ENCODE results near the gene ZSWIM5. TPM values are rescaled to one million over a fixed set of nuclear protein-coding genes. Genes with fewer than 3 reads are reported as not detected.
"Not testable (repeated sequence)": the region's sequence is repeated elsewhere in the genome, so short reads cannot be mapped to it uniquely, and the experiment has no call there.

Gene ZSWIM5
- polyA plus RNA-seq, 4 donors = 3.8 to 8.1 (median 4.3) TPM

- not testable (repeated sequence) for H3K27me3 ChIP-seq (ENCODE audit: control insufficient read depth in 3 of 3, insufficient read depth in 3 of 3, low read length in 3 of 3); H3K36me3 ChIP-seq (ENCODE audit: control insufficient read depth in 3 of 3, insufficient read depth in 2 of 3, low read depth in 1 of 3, low read length in 3 of 3); H3K4me1 ChIP-seq (ENCODE audit: control insufficient read depth in 3 of 3, insufficient read depth in 2 of 3, low read depth in 1 of 3, low read length in 2 of 3); H3K27ac ChIP-seq (ENCODE audit: low read depth in 1 of 3, low read length in 2 of 3); H3K9me3 ChIP-seq (ENCODE audit: control insufficient read depth in 2 of 2, insufficient read depth in 1 of 2, low read depth in 1 of 2, low read length in 1 of 2); FAIRE-seq; H3K4me3 ChIP-seq (ENCODE audit: low read depth in 1 of 3, low read length in 3 of 3); DNase-seq
- WGBS, 3 donors = 97 to 100% (median 100%) methylated on average over 1 to 2 of the region's 2 CpGs
Measured at GRCh38 chr1:45164307-45164706, 42.1 kb downstream of the ZSWIM5 start.

GRCh38 chr1:45163111-45163510 is 43.3 kb downstream of the ZSWIM5 start:
- not testable (repeated sequence) for H3K4me1 ChIP-seq (ENCODE audit: control insufficient read depth in 3 of 3, insufficient read depth in 2 of 3, low read depth in 1 of 3, low read length in 2 of 3); H3K9me3 ChIP-seq (ENCODE audit: control insufficient read depth in 2 of 2, insufficient read depth in 1 of 2, low read depth in 1 of 2, low read length in 1 of 2); H3K27ac ChIP-seq (ENCODE audit: low read depth in 1 of 3, low read length in 2 of 3); H3K27me3 ChIP-seq (ENCODE audit: control insufficient read depth in 3 of 3, insufficient read depth in 3 of 3, low read length in 3 of 3); DNase-seq; H3K4me3 ChIP-seq (ENCODE audit: low read depth in 1 of 3, low read length in 3 of 3); H3K36me3 ChIP-seq (ENCODE audit: control insufficient read depth in 3 of 3, insufficient read depth in 2 of 3, low read depth in 1 of 3, low read length in 3 of 3); FAIRE-seq
- WGBS, 3 donors = 89 to 95% (median 94%) methylated on average over 3 of the region's 3 CpGs

GRCh38 chr1:45162041-45163035 is 44.1 kb downstream of the ZSWIM5 start:
- 71 to 78% (median 77%) methylated on average over 14 of the region's 14 CpGs for WGBS, 3 donors
- FAIRE-seq = not testable (repeated sequence)

GRCh38 chr1:45155957-45156356 is 50.4 kb downstream of the ZSWIM5 start:
- FAIRE-seq (no peak), DNase-seq (no peak)
- Histone ChIP-seq H3K4me1 (ENCODE audit: control insufficient read depth in 3 of 3, insufficient read depth in 2 of 3, low read depth in 1 of 3, low read length in 2 of 3) (no peaks in the 10 kb centered on the region), H3K27ac (ENCODE audit: low read depth in 1 of 3, low read length in 2 of 3) (no peak overlapping the region), H3K4me3 (ENCODE audit: low read depth in 1 of 3, low read length in 3 of 3) (no peak overlapping the region), H3K9me3 (ENCODE audit: control insufficient read depth in 2 of 2, insufficient read depth in 1 of 2, low read depth in 1 of 2, low read length in 1 of 2) (peaks cover 0 to 2% of the 10 kb centered on the region in 2 donors), H3K27me3 (ENCODE audit: control insufficient read depth in 3 of 3, insufficient read depth in 3 of 3, low read length in 3 of 3) (no peaks in the 10 kb centered on the region), H3K36me3 (ENCODE audit: control insufficient read depth in 3 of 3, insufficient read depth in 2 of 3, low read depth in 1 of 3, low read length in 3 of 3) (no peaks in the 10 kb centered on the region)

More at GRCh38 chr1:45162041-45163035, 44.1 kb downstream of the ZSWIM5 start:
- H3K4me1 ChIP-seq (ENCODE audit: control insufficient read depth in 3 of 3, insufficient read depth in 2 of 3, low read depth in 1 of 3, low read length in 2 of 3); H3K36me3 ChIP-seq (ENCODE audit: control insufficient read depth in 3 of 3, insufficient read depth in 2 of 3, low read depth in 1 of 3, low read length in 3 of 3); H3K27ac ChIP-seq (ENCODE audit: low read depth in 1 of 3, low read length in 2 of 3); H3K27me3 ChIP-seq (ENCODE audit: control insufficient read depth in 3 of 3, insufficient read depth in 3 of 3, low read length in 3 of 3); H3K4me3 ChIP-seq (ENCODE audit: low read depth in 1 of 3, low read length in 3 of 3); H3K9me3 ChIP-seq (ENCODE audit: control insufficient read depth in 2 of 2, insufficient read depth in 1 of 2, low read depth in 1 of 2, low read length in 1 of 2): not testable (repeated sequence)
- peak in 1 of 2 donors; percentile 17 for DNase-seq

GRCh38 chr1:45155423-45155822 is 51.0 kb downstream of the ZSWIM5 start:
- Histone ChIP-seq H3K4me3 (ENCODE audit: low read depth in 1 of 3, low read length in 3 of 3) (no peak overlapping the region), H3K36me3 (ENCODE audit: control insufficient read depth in 3 of 3, insufficient read depth in 2 of 3, low read depth in 1 of 3, low read length in 3 of 3) (no peaks in the 10 kb centered on the region), H3K9me3 (ENCODE audit: control insufficient read depth in 2 of 2, insufficient read depth in 1 of 2, low read depth in 1 of 2, low read length in 1 of 2) (peaks cover 0 to 2% of the 10 kb centered on the region in 2 donors), H3K27me3 (ENCODE audit: control insufficient read depth in 3 of 3, insufficient read depth in 3 of 3, low read length in 3 of 3) (no peaks in the 10 kb centered on the region), H3K4me1 (ENCODE audit: control insufficient read depth in 3 of 3, insufficient read depth in 2 of 3, low read depth in 1 of 3, low read length in 2 of 3) (no peaks in the 10 kb centered on the region), H3K27ac (ENCODE audit: low read depth in 1 of 3, low read length in 2 of 3) (no peak overlapping the region)
- FAIRE-seq (no peak), DNase-seq (peak in 1 of 2 donors; percentile 17)
- 65 to 86% (median 73%) methylated on average over 7 of the region's 7 CpGs for WGBS, 3 donors

GRCh38 chr1:45152126-45152525 is 54.3 kb downstream of the ZSWIM5 start:
- no peak for FAIRE-seq
- WGBS, 3 donors = 42 to 60% (median 54%) methylated on average over 3 of the region's 3 CpGs
- H3K4me1 ChIP-seq (ENCODE audit: control insufficient read depth in 3 of 3, insufficient read depth in 2 of 3, low read depth in 1 of 3, low read length in 2 of 3) = no peaks in the 10 kb centered on the region

GRCh38 chr1:45148209-45148825 is 58.1 kb downstream of the ZSWIM5 start:
- FAIRE-seq (no peak), DNase-seq (no peak)
- H3K4me3 ChIP-seq (ENCODE audit: low read depth in 1 of 3, low read length in 3 of 3) = no peak overlapping the region
- no peak overlapping the region for H3K27ac ChIP-seq (ENCODE audit: low read depth in 1 of 3, low read length in 2 of 3)
- no peaks in the 10 kb centered on the region for H3K27me3 ChIP-seq (ENCODE audit: control insufficient read depth in 3 of 3, insufficient read depth in 3 of 3, low read length in 3 of 3)
- no peaks in the 10 kb centered on the region for H3K36me3 ChIP-seq (ENCODE audit: control insufficient read depth in 3 of 3, insufficient read depth in 2 of 3, low read depth in 1 of 3, low read length in 3 of 3)
- no peaks in the 10 kb centered on the region for H3K4me1 ChIP-seq (ENCODE audit: control insufficient read depth in 3 of 3, insufficient read depth in 2 of 3, low read depth in 1 of 3, low read length in 2 of 3)
- WGBS, 3 donors = 89 to 97% (median 93%) methylated on average over 1 of the region's 1 CpG
- H3K9me3 ChIP-seq (ENCODE audit: control insufficient read depth in 2 of 2, insufficient read depth in 1 of 2, low read depth in 1 of 2, low read length in 1 of 2) = no peaks in the 10 kb centered on the region

More at GRCh38 chr1:45152126-45152525, 54.3 kb downstream of the ZSWIM5 start:
- H3K27ac ChIP-seq (ENCODE audit: low read depth in 1 of 3, low read length in 2 of 3) = no peak overlapping the region
- DNase-seq = no peak
- H3K36me3 ChIP-seq (ENCODE audit: control insufficient read depth in 3 of 3, insufficient read depth in 2 of 3, low read depth in 1 of 3, low read length in 3 of 3) = no peaks in the 10 kb centered on the region
- no peaks in the 10 kb centered on the region for H3K27me3 ChIP-seq (ENCODE audit: control insufficient read depth in 3 of 3, insufficient read depth in 3 of 3, low read length in 3 of 3)
- H3K4me3 ChIP-seq (ENCODE audit: low read depth in 1 of 3, low read length in 3 of 3) = no peak overlapping the region
- peaks cover 0 to 2% of the 10 kb centered on the region in 2 donors for H3K9me3 ChIP-seq (ENCODE audit: control insufficient read depth in 2 of 2, insufficient read depth in 1 of 2, low read depth in 1 of 2, low read length in 1 of 2)

GRCh38 chr1:45146833-45147232 is 59.6 kb downstream of the ZSWIM5 start:
- 87 to 96% (median 93%) methylated on average over 2 of the region's 2 CpGs for WGBS, 3 donors
- Histone ChIP-seq H3K4me1 (ENCODE audit: control insufficient read depth in 3 of 3, insufficient read depth in 2 of 3, low read depth in 1 of 3, low read length in 2 of 3) (no peaks in the 10 kb centered on the region), H3K9me3 (ENCODE audit: control insufficient read depth in 2 of 2, insufficient read depth in 1 of 2, low read depth in 1 of 2, low read length in 1 of 2) (no peaks in the 10 kb centered on the region), H3K27ac (ENCODE audit: low read depth in 1 of 3, low read length in 2 of 3) (no peak overlapping the region), H3K27me3 (ENCODE audit: control insufficient read depth in 3 of 3, insufficient read depth in 3 of 3, low read length in 3 of 3) (no peaks in the 10 kb centered on the region), H3K36me3 (ENCODE audit: control insufficient read depth in 3 of 3, insufficient read depth in 2 of 3, low read depth in 1 of 3, low read length in 3 of 3) (no peaks in the 10 kb centered on the region), H3K4me3 (ENCODE audit: low read depth in 1 of 3, low read length in 3 of 3) (no peak overlapping the region)
- DNase-seq = no peak
- FAIRE-seq = no peak
